Breast epithelium (tissue), 4 donors: ENCODE data around the gene MYO1E. TPM values are rescaled to one million over a fixed set of nuclear protein-coding genes. Genes with fewer than 3 reads are reported as not detected.

Experiments used
- DNase-seq, 2 donors: peaks; one replicate each; pipeline ENCODE4 v3.0.0-alpha.2; 2019; ENCODE audit warnings: low spot score in 2 of 2
- H3K27ac ChIP-seq, 2 donors: fragments of 200-600 bp; sonication (generic) in 1 of 2; one replicate each; pipeline ENCODE4 v1.5.1; 2016 to 2019; ENCODE audit warnings: mild to moderate bottlenecking in 1 of 2
- H3K27me3 ChIP-seq, 2 donors: fragments of 200-600 bp; sonication (generic) in 1 of 2; one replicate each; pipeline versions ENCODE4 v1.5.1 to v1.6.0; 2017 to 2019; ENCODE audit warnings: control low read depth in 1 of 2, mild to moderate bottlenecking in 1 of 2
- H3K36me3 ChIP-seq: fragments of 200-600 bp; one replicate; pipeline ENCODE4 v1.5.1; 2019
- H3K4me1 ChIP-seq, 2 donors: fragments of 200-600 bp; sonication (generic); one replicate each; pipeline ENCODE4 v1.5.1; 2016 to 2019; ENCODE audit warnings: control low read depth in 1 of 2
- H3K4me3 ChIP-seq, 3 donors: fragments of 200-600 bp; sonication (generic); 1 replicate in 2 of 3; 2 replicates in 1 of 3; pipeline ENCODE4 v1.5.1; 2016 to 2019; ENCODE audit warnings: mild to moderate bottlenecking in 3 of 3, moderate library complexity in 2 of 3
- H3K9me3 ChIP-seq, 2 donors: fragments of 200-600 bp; sonication (generic) in 1 of 2; one replicate each; pipeline ENCODE4 v1.5.1; 2016 to 2019; ENCODE audit warnings: control low read depth in 1 of 2
- CTCF ChIP-seq, 3 donors: fragments of 450-650 bp; IDR thresholded peaks; one replicate each; pipeline ENCODE4 v1.5.1; 2016 to 2017; ENCODE audit warnings: antibody characterized with exemption in 3 of 3, mild to moderate bottlenecking in 3 of 3, moderate library complexity in 3 of 3
- POLR2A ChIP-seq: fragments of 450-650 bp; IDR thresholded peaks from one replicate; pipeline ENCODE4 v1.6.1; 2016; ENCODE audit warnings: antibody characterized with exemption, mild to moderate bottlenecking, moderate library complexity
- POLR2AphosphoS5 ChIP-seq, 3 donors: sonication (generic); formaldehyde crosslinking; IDR thresholded peaks; one replicate each; pipeline ENCODE4 v1.6.1; 2017; ENCODE audit warnings: antibody characterized with exemption in 3 of 3
- intact Hi-C: fragments of 100-400 bp; cut with DNase I; formaldehyde crosslinking; loops from one replicate; pipeline ENCODE4 v1.15.1; 2023; ENCODE audit warnings: low total_unique reads
- total RNA-seq, 3 donors: library from RNA; depleted of rRNA; stranded (reverse); fragments of >200 nt; gene quantifications; one replicate each; pipeline ENCODE4 v1.1.0, GENCODE V29; 2016

MYO1E gene
- total RNA-seq, 3 donors from 2014 or later, result 51.5 to 76.1 (median 68.6) TPM

GRCh38 chr15:59304034-59304795 is 68.5 kb downstream of the MYO1E start:
- intact Hi-C loops, result no loop called here
- Histone ChIP-seq H3K36me3 (no peaks in the 10 kb centered on the region), H3K9me3 (no peaks in the 10 kb centered on the region), H3K4me3 (no peak overlapping the region), H3K27ac (peak overlapping the region in 1 of 2 donors; percentile 1), H3K4me1 (peaks cover 0 to 11% of the 10 kb centered on the region in 2 donors), H3K27me3 (no peaks in the 10 kb centered on the region)
- DNase-seq, result no peak
- TF ChIP-seq POLR2A, result no peak
- no peak for TF ChIP-seq POLR2AphosphoS5 (IDR thresholded peaks at IDR 0.05)
- no peak for TF ChIP-seq CTCF (IDR thresholded peaks at IDR 0.05)

GRCh38 chr15:59303633-59304032 is 69.0 kb downstream of the MYO1E start:
- Histone ChIP-seq H3K4me3 (no peak overlapping the region), H3K4me1 (peaks cover 0 to 11% of the 10 kb centered on the region in 2 donors), H3K36me3 (no peaks in the 10 kb centered on the region), H3K27me3 (no peaks in the 10 kb centered on the region), H3K9me3 (no peaks in the 10 kb centered on the region), H3K27ac (no peak overlapping the region)
- DNase-seq, result no peak
- no peak for TF ChIP-seq POLR2AphosphoS5 (IDR thresholded peaks at IDR 0.05)
- TF ChIP-seq POLR2A, result no peak
- no peak for TF ChIP-seq CTCF (IDR thresholded peaks at IDR 0.05)
- intact Hi-C loops, result no loop called here

GRCh38 chr15:59303136-59303535 is 69.5 kb downstream of the MYO1E start:
- Histone ChIP-seq H3K4me1 (peaks cover 0 to 11% of the 10 kb centered on the region in 2 donors), H3K27ac (no peak overlapping the region)

GRCh38 chr15:59301527-59301926 is 71.1 kb downstream of the MYO1E start:
- Histone ChIP-seq H3K4me1 (peaks cover 0 to 11% of the 10 kb centered on the region in 2 donors), H3K36me3 (no peaks in the 10 kb centered on the region), H3K27ac (peak overlapping the region in 1 of 2 donors; percentile 56), H3K4me3 (no peak overlapping the region), H3K27me3 (no peaks in the 10 kb centered on the region), H3K9me3 (no peaks in the 10 kb centered on the region)
- TF ChIP-seq POLR2AphosphoS5 (IDR thresholded peaks at IDR 0.05) (no peak), POLR2A (no peak), CTCF (IDR thresholded peaks at IDR 0.05) (no peak)
- intact Hi-C loops, result no loop called here
- no peak for DNase-seq

More at GRCh38 chr15:59303136-59303535, 69.5 kb downstream of the MYO1E start:
- H3K9me3 ChIP-seq, result no peaks in the 10 kb centered on the region
- H3K36me3 ChIP-seq, result no peaks in the 10 kb centered on the region
- H3K4me3 ChIP-seq, result no peak overlapping the region
- no peak for DNase-seq
- intact Hi-C loops, result no loop called here
- no peaks in the 10 kb centered on the region for H3K27me3 ChIP-seq
- TF ChIP-seq CTCF (IDR thresholded peaks at IDR 0.05) (no peak), POLR2AphosphoS5 (IDR thresholded peaks at IDR 0.05) (no peak), POLR2A (no peak)

- TF ChIP-seq CTCF (IDR thresholded peaks at IDR 0.05) (no peak), POLR2AphosphoS5 (IDR thresholded peaks at IDR 0.05) (no peak), POLR2A (no peak)
Measured at GRCh38 chr15:59300618-59301139, 72.0 kb downstream of the MYO1E start.

More at GRCh38 chr15:59300618-59301139, 72.0 kb downstream of the MYO1E start:
- Histone ChIP-seq H3K4me3 (no peak overlapping the region), H3K36me3 (no peaks in the 10 kb centered on the region), H3K27me3 (no peaks in the 10 kb centered on the region), H3K27ac (peak overlapping the region; percentile 56 to 67), H3K4me1 (peaks cover 0 to 14% of the 10 kb centered on the region in 2 donors), H3K9me3 (no peaks in the 10 kb centered on the region)
- DNase-seq, result no peak
- intact Hi-C loops, result no loop called here
